SH-SY5Y (cell line): ENCODE data around the gene COX7A1.

Source experiments
- GATA2 ChIP-seq: IDR thresholded peaks from 2 replicates; pipeline ENCODE4 v1.6.1; 2011; ENCODE audit warnings: mild to moderate bottlenecking, low read depth, low read length
- GATA3 ChIP-seq: IDR thresholded peaks from 2 replicates; pipeline ENCODE4 v1.6.1; 2011; ENCODE audit warnings: low read depth, mild to moderate bottlenecking, low read length, moderate library complexity

GRCh38 chr19:36108684-36109083 is 43.6 kb downstream of the COX7A1 start:
- TF ChIP-seq GATA2, result no peak
- TF ChIP-seq GATA3, result no peak
